ENCODE results near the gene PPP1R37. TPM values are rescaled to one million over a fixed set of nuclear protein-coding genes. Genes with fewer than 3 reads are reported as not detected.

PPP1R37 gene
- total RNA-seq, 2 experiments from 2014 or later, result 21.1 to 21.7 TPM

DNA sequence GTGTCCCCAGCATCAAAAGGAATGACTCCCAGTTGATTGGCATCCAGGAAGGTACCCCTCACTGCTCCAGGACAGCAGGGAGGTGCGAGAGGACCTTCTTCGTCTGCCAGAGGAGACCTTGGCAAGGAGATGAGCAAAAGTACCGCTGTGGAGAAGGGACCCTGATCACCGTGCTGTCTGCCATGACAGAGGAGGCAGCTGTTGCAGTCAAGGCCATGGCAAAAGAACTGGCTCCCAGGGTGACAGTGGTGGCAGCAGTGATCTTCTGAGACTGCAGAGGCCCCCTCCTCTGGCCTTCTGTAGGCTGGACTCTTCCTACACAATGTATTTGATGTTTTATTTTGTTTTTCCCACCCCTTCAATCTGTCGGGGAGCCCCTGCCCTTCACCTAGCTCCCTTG lies 35.8 kb downstream of the PPP1R37 start:
- ChIA-PET POLR2A (no interaction called here), CTCF (no interaction called here)
- no peak for DNase-seq
- H3K4me1 Mint-ChIP-seq, result peaks cover 15% of the 10 kb centered on the region
- no peak overlapping the region for H3K4me3 Mint-ChIP-seq
- no peak overlapping the region for H3K27ac Mint-ChIP-seq
- H3K36me3 Mint-ChIP-seq (ENCODE audit: low read depth), result no peaks in the 10 kb centered on the region
- no peaks in the 10 kb centered on the region for H3K9me3 Mint-ChIP-seq
- H3K27me3 Mint-ChIP-seq, result no peaks in the 10 kb centered on the region

DNA sequence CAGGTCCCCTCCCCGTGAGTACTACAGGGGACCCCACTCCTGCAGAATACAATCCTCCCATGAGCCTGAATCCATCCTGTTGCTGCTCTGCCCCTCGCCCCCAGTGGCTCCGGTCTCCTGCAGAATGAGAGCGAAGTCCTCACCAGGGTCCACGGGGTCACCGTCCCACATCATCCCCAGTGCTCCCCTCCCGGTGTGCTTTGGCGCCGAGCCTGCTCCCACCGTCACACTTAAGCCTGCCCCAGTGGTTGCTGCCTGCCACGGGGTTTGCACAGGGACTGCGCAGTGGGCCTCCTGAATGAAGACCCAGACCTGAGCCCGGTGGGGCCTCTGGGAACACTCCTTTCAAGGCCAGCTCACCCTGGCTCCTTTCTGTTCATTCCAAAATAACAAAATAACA lies 37.3 kb downstream of the PPP1R37 start:
- DNase-seq, result no peak
- H3K4me3 Mint-ChIP-seq, result no peak overlapping the region
- H3K36me3 Mint-ChIP-seq (ENCODE audit: low read depth), result no peaks in the 10 kb centered on the region
- CTCF ChIA-PET, result no interaction called here
- peaks cover 14% of the 10 kb centered on the region for H3K4me1 Mint-ChIP-seq
- no peak overlapping the region for H3K27ac Mint-ChIP-seq
- POLR2A ChIA-PET, result no interaction called here
- no peaks in the 10 kb centered on the region for H3K9me3 Mint-ChIP-seq
- H3K27me3 Mint-ChIP-seq, result no peaks in the 10 kb centered on the region

DNA sequence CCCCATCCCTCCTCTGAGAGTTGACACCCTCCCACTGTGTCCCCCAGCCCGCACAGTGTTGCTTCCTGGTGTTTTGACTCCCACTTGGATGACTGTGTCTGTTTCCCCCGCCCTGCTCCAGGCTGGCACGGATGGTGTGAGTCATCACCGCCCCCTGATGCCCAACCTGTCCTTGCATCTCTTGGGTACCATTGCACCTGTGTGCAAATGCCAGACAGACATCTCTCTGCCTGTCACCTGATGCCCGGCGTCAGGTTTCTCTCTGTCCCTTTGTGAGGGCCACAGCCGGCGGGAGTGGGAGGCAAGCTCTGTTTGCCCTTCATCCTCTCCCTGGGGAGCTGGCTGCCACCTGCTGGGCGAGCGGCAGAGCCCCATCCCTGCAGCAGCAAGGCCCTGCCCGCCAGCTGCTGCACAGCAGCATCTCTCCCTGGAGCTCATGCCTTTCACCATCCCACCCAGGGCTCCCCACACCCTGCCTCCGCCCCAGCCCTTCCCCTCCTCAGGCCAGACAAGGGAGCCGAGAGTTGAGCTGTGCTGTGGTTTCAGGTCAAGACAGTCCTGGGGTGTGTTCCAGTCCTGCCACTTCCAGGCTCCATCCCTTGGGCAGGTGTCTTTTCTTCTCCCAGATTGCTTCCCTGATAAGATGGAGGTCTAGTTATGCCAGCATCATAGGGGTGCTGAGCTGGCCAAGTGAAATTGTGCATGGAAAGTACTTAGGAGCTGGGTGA lies 38.1 kb downstream of the PPP1R37 start:
- Mint-ChIP-seq H3K36me3 (ENCODE audit: low read depth) (no peaks in the 10 kb centered on the region), H3K27me3 (no peaks in the 10 kb centered on the region), H3K27ac (no peak overlapping the region), H3K9me3 (no peaks in the 10 kb centered on the region), H3K4me1 (peaks cover 11% of the 10 kb centered on the region), H3K4me3 (no peak overlapping the region)
- POLR2A ChIA-PET, result no interaction called here
- CTCF ChIA-PET, result no interaction called here
- no peak for DNase-seq

DNA sequence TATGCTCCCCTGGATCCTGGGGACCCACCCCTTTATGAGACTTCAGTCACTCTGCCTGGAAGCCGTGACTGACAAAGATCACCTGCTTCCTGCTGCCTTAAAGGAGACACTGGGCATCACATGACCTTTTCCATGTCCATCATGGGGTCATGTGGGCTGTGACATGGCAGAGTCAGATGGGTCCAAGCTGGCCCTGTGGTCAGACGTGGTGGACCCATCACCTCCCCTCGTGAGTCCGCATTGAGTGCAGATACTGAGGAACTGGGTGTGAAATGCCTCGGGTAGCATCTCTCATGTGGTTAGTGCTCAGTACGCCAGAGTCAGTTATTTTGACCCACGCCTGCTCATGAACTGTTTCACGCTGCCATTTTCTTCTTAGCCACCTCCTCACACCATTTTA lies 40.7 kb downstream of the PPP1R37 start:
- ChIA-PET POLR2A (no interaction called here), CTCF (no interaction called here)
- H3K4me1 Mint-ChIP-seq, result peaks cover 11% of the 10 kb centered on the region
- H3K36me3 Mint-ChIP-seq (ENCODE audit: low read depth), result no peaks in the 10 kb centered on the region
- H3K27me3 Mint-ChIP-seq, result no peaks in the 10 kb centered on the region
- no peak overlapping the region for H3K27ac Mint-ChIP-seq
- no peaks in the 10 kb centered on the region for H3K9me3 Mint-ChIP-seq
- no peak overlapping the region for H3K4me3 Mint-ChIP-seq
- DNase-seq, result no peak

DNA sequence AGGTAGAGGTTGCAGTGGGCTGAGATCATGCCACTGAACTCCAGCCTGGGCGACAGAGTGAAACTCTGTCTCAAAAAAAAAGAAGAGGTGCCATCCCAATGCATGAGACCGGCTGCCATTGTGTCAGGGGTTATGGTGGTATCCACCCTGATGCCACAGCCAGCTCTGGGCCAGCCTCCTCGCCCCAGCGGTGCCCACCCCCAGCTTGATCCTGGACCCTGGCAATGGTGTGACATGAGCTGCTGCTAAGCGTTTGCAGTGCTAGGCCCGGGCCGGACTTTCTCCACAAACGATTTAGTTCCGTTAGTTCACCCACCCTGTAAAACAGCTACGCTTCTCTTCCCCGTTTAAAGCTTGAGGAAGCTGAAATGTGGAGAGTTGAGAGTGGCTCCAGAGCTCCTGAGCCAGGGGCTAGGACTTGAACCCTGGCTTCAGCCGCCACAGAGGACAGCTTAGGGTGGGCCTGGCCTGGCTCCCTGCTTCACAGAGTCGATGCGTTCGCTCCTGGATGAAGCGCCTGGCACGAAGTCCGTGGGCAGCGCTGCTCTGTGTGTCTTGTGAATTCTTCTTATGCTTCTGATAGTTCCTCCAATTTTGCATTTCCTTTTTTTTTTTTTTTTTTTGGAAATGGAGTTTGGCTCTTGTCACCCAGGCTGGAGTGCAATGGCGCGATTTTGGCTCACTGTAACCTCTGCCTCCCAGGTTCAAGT lies 42.4 kb downstream of the PPP1R37 start:
- Mint-ChIP-seq H3K36me3 (ENCODE audit: low read depth) (no peaks in the 10 kb centered on the region), H3K27ac (no peak overlapping the region), H3K9me3 (no peaks in the 10 kb centered on the region), H3K27me3 (no peaks in the 10 kb centered on the region), H3K4me3 (no peak overlapping the region), H3K4me1 (peaks cover 11% of the 10 kb centered on the region)
- ChIA-PET POLR2A (no interaction called here), CTCF (interaction anchor here (1.6 kb wide), 1 partner anchor 17 kb away, joined by 6 read pairs; no protein-coding TSS in a partner anchor)
- DNase-seq, result no peak

DNA sequence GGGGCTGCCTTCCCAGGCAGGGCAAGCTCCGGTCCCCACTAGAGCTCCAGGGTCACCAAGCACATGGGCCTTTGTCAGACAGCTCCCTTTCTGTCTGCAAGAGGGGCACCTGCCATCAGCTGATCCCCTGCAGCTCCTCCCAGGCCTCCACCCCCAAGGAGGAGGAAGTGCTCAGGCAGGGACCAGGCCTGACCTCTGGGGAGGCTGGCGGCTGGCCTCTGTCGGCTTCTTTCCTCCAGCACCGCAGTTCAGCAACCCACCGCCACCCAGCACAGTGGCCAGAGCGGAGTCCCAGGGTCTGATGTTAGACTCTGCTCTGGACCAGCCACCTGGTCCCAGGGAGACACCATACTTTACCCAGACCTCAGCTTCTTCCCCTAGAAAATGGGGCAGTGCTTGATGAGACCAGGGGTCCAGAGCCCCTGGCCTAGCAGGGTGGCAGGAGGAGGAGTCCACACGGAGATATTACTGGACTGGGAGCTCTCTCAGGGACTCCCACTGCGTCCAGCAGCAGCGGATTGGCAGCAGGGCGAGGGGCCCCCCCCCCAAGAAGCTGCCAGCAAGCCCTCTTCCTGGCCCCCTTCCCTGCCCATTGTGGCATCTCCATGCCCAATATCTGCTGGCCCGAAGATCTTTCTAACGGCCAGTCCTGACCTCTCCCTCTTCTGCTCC lies 43.7 kb downstream of the PPP1R37 start:
- POLR2A ChIA-PET, result interaction anchor here (0.6 kb wide), 1 partner anchor 29 kb away, joined by 3 read pairs; no protein-coding TSS in a partner anchor

DNA sequence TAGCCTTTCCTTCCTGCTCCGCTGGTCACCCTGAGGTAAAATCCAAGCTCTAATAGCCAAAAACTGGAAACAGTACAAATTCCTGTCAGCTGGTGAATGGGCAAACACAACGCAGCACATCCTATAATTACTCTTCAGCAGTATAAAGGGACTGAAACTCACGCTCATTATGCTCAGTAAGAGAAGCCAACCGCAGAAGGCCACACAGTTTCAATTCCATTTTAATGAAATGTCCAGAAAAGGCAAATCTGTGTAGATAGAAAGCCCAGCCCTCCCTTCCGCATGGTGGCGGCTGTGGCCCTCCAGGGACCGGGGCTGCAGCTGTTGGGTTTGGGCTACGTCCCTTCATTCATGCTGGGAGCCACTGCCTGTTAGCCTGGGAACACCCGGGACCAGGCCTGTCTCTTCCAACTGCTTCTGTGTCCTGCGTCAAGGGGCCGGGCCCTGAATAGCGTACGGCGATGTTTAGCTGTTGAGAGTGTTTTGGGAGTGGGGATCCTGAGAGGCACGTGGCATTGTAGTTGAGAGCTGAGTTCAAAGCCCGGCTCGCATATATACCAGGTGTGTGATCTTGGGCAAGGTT lies 44.3 kb downstream of the PPP1R37 start:
- no peak for DNase-seq
- no peaks in the 10 kb centered on the region for H3K27me3 Mint-ChIP-seq
- no peaks in the 10 kb centered on the region for H3K9me3 Mint-ChIP-seq
- H3K27ac Mint-ChIP-seq, result no peak overlapping the region
- H3K4me1 Mint-ChIP-seq, result peaks cover 4% of the 10 kb centered on the region
- peaks cover 2% of the 10 kb centered on the region for H3K36me3 Mint-ChIP-seq (ENCODE audit: low read depth)
- ChIA-PET CTCF (interaction anchor here (0.7 kb wide), 1 partner anchor 1485 kb away, joined by 5 read pairs; no protein-coding TSS in a partner anchor), POLR2A (no interaction called here)
- H3K4me3 Mint-ChIP-seq, result no peak overlapping the region

More for the DNA sequence above, 43.7 kb downstream of the PPP1R37 start:
- H3K27me3 Mint-ChIP-seq, result no peaks in the 10 kb centered on the region
- H3K27ac Mint-ChIP-seq, result no peak overlapping the region
- no peak for DNase-seq
- CTCF ChIA-PET, result interaction anchor here (0.7 to 1.6 kb wide), 2 partner anchors 19 to 1485 kb away, joined by 5 to 6 read pairs; no protein-coding TSS in a partner anchor
- peaks cover 2% of the 10 kb centered on the region for H3K36me3 Mint-ChIP-seq (ENCODE audit: low read depth)
- peaks cover 4% of the 10 kb centered on the region for H3K4me1 Mint-ChIP-seq
- no peaks in the 10 kb centered on the region for H3K9me3 Mint-ChIP-seq
- no peak overlapping the region for H3K4me3 Mint-ChIP-seq

DNA sequence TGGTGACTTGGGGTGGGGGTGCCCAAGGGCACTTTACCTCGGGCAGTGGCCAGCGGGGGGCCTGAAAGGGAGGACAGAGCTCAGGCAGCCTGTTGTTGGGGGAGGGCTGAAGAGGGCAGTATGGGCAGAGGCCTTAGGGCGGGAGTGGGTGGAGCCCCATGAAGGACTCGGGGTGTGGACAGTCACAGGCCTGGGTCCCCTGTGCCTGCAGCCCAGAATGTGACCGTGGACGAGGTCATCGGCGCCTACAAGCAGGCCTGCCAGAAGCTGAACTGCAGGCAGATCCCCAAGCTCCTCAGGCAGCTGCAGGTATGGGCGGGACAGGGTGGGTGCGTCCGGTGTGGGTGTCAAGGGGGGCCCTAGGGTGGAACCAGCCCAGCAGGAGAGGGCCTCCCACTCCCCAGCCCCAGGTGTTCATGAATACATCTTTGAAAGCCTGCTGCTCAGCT lies 45.3 kb downstream of the PPP1R37 start:
- Mint-ChIP-seq H3K4me3 (no peak overlapping the region), H3K36me3 (ENCODE audit: low read depth) (peaks cover 7% of the 10 kb centered on the region), H3K27me3 (no peaks in the 10 kb centered on the region), H3K9me3 (no peaks in the 10 kb centered on the region), H3K27ac (no peak overlapping the region), H3K4me1 (peaks cover 4% of the 10 kb centered on the region)
- no peak for DNase-seq
- POLR2A ChIA-PET, result no interaction called here
- CTCF ChIA-PET, result interaction anchor here (0.6 kb wide), 1 partner anchor 9 kb away, joined by 5 read pairs; no protein-coding TSS in a partner anchor

DNA sequence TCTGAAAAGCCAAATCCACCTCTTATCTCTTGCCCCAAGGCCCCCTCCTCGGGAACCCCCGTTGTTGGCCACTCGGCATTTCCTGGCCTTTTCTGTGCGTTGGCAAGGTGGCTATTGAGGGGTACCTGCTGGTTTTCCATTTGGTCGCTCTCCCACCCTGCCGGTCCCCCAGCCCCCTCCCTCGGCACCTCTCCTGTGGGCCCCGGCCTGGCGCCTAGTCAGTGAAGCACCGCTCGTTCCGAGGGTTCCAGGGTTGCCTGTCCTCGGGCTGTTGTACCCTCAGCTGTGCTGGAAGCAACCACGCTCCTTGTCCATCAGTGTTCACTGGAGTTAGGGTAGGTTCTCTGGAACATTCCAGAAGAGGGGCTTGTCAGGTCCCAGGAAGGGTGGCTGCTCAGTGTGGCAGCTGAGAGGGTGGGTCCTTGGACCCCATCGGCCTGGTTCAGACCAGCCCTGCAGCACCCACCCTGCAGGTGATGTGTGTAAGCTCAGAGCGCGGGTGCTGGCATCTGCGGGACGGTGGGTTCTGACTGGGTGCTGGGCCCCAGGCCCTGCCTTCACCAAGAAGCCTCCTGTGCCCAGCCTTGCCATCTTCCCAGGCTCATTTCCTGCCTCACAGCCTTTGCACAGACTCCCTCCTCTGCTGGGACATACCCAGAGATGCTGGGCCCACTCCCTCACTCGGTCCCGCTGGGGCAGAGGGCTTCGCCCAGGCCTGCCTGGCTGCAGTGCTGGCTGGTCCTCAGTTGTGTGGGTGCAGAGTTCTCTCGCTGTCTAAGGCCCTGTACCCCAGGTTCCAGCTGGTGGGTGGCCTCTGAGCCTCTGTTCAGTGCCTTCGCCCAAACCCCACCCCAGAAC lies 46.5 kb downstream of the PPP1R37 start:
- Mint-ChIP-seq H3K27ac (no peak overlapping the region), H3K36me3 (ENCODE audit: low read depth) (peaks cover 7% of the 10 kb centered on the region), H3K4me3 (no peak overlapping the region), H3K4me1 (peaks cover 4% of the 10 kb centered on the region), H3K9me3 (no peaks in the 10 kb centered on the region), H3K27me3 (no peaks in the 10 kb centered on the region)
- no peak for DNase-seq
- ChIA-PET POLR2A (no interaction called here), CTCF (no interaction called here)

DNA sequence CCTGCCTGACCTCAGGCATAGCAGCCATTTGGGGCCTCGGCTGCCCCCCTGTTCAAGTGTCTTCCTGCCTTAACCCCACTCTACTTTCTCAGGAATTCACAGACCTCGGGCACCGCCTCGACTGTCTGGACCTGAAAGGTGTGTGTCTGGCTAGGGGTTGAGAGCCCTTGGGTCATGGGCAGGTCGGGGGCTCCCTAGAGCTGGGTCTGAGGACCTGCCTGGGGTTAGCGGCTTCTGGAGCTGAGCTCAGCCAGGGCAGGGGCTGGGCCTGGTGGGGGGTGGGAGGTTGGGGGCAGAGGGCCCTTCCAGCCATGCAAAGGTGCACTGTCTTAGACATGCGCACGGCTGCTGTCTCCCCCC lies 47.1 kb downstream of the PPP1R37 start:
- Mint-ChIP-seq H3K4me1 (peaks cover 4% of the 10 kb centered on the region), H3K4me3 (no peak overlapping the region), H3K9me3 (no peaks in the 10 kb centered on the region), H3K27me3 (no peaks in the 10 kb centered on the region), H3K36me3 (ENCODE audit: low read depth) (peaks cover 7% of the 10 kb centered on the region), H3K27ac (peak overlapping the region; percentile 36)
- CTCF ChIA-PET, result interaction anchor here (0.5 kb wide), 1 partner anchor 170 kb away, joined by 5 read pairs; no protein-coding TSS in a partner anchor
- POLR2A ChIA-PET, result no interaction called here
- no peak for DNase-seq

DNA sequence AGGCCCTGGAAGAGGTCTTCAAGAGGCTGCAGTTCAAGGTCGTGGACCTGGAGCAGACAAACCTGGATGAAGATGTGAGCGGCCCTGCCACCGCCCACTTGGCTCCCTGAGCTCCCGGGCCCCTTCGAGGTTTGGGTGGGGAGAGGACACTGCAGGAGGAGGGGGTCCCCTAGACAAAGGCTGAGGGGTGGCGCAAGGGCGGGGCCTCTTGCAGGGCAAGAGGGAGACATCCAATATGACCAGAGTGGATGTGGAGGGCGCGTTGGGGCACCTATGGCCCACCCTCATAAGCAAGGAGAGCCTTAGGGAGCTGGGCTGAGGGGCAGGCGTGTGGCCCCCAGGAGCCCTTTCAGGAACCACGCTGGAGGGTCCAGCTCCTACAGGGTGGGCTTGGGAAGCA lies 47.6 kb downstream of the PPP1R37 start:
- CTCF ChIA-PET, result interaction anchor here (0.5 kb wide), 1 partner anchor 170 kb away, joined by 5 read pairs; no protein-coding TSS in a partner anchor
- Mint-ChIP-seq H3K36me3 (ENCODE audit: low read depth) (peaks cover 7% of the 10 kb centered on the region), H3K27ac (peak overlapping the region; percentile 36), H3K4me1 (peaks cover 4% of the 10 kb centered on the region), H3K9me3 (no peaks in the 10 kb centered on the region), H3K27me3 (no peaks in the 10 kb centered on the region), H3K4me3 (no peak overlapping the region)
- DNase-seq, result no peak
- POLR2A ChIA-PET, result no interaction called here

DNA sequence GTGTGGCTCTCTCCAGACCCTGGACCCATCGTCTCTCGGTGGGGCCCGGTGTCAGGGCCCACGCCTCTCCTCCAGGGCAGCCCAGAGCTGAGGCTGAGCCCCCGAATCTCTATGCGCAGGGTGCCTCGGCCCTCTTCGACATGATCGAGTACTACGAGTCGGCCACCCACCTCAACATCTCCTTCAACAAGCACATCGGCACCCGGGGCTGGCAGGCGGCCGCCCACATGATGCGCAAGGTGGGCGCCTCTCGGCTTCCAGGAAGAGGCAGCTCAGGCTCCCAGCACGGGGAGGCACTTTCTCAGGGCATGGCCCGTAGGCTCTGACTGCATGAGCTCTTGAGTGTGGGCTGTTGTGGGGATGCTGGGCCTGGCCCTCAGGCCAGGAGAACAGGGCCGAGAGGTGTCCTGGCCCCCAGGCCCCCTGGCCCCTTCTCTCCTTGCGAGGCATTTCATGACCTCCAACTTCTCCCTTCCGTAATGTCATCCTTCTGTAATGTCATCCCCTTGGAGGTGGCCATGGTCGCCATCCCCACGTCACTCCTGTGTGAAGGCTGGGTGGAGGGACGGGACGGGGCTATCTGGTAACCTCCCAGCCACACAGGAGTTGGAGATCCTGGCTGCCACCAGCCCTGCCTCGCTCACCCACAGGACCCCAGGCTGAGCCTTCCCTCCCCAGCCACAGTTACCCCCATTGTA lies 48.4 kb downstream of the PPP1R37 start:
- Mint-ChIP-seq H3K9me3 (no peaks in the 10 kb centered on the region), H3K27me3 (no peaks in the 10 kb centered on the region), H3K27ac (no peak overlapping the region), H3K4me1 (peaks cover under 1% of the 10 kb centered on the region), H3K36me3 (ENCODE audit: low read depth) (peaks cover 7% of the 10 kb centered on the region), H3K4me3 (no peak overlapping the region)
- ChIA-PET CTCF (no interaction called here), POLR2A (no interaction called here)
- no peak for DNase-seq

Measured in activated CD4-positive, alpha-beta T cell treated with anti-CD3 and anti-CD28 coated beads, Interleukin-2, amount 10 ng/mL, durations not matched to agents 7 days and 5 days (primary cell).